Measurements from ENCODE around the gene PLXNB2. TPM values are rescaled to one million over a fixed set of nuclear protein-coding genes. Genes with fewer than 3 reads are reported as not detected.

The PLXNB2 gene
- total RNA-seq, 1 experiment from 2014 or later: 227 TPM

GRCh38 chr22:50229370-50229769 lies 78.1 kb downstream of the PLXNB2 start:
- CTCF ChIA-PET: no interaction called here
- POLR2A ChIA-PET: no interaction called here

DNA sequence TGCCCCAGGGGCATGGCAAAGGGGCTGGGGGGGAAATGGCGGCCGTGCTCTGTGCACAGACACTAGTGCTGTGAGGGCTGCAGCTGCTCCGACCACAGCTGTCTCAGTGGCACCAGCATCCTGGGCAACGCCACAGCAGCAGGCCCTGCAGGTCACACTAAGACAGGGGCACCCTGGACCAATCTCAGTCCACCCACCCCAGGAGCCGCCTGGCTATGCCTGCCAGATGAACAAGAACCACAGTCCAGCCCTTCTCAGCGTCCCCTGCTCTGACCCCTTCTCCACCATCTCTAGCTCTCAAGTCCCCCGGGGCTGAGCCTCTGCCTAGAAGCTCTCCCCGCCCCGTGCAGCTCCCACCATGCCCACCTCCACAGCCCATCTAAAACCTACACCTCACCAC lies 79.1 kb downstream of the PLXNB2 start:
- H3K27ac ChIP-seq (ENCODE audit: low read length): no peak overlapping the region
- ATAC-seq (no peak), DNase-seq (ENCODE audit: low read depth, low spot score) (no peak)
- no peaks in the 10 kb centered on the region for H3K36me3 ChIP-seq (ENCODE audit: control insufficient read depth, insufficient read depth, low read length)
- ChIA-PET CTCF (interaction anchor here (0.5 kb wide), 1 partner anchor 160 kb away, joined by 3 read pairs; no protein-coding TSS in a partner anchor), POLR2A (no interaction called here)
- no peaks in the 10 kb centered on the region for H3K9me3 ChIP-seq (ENCODE audit: control insufficient read depth, insufficient read depth, low read depth, low read length)
- in situ Hi-C loops (cut with HindIII; ENCODE audit: low pct_unique_long_range_greater_than_20kb, low sequenced_read_pairs): no loop called here
- intact Hi-C loops (cut with micrococcal nuclease; ENCODE audit: unreplicated experiment): no loop called here
- no peak for TF ChIP-seq CTCF (IDR thresholded peaks at IDR 0.05)
- no peaks in the 10 kb centered on the region for H3K4me1 ChIP-seq (ENCODE audit: control insufficient read depth, insufficient read depth, low read length)
- H3K4me3 ChIP-seq (ENCODE audit: low read depth in 2 of 2, low read length in 2 of 2): no peak overlapping the region
- BruUV-seq (replicated peaks): TSS peak; percentile 58
- H3K27me3 ChIP-seq (ENCODE audit: control insufficient read depth, insufficient read depth, low read length): no peaks in the 10 kb centered on the region

More at GRCh38 chr22:50229370-50229769, 78.1 kb downstream of the PLXNB2 start:
- Histone ChIP-seq H3K27ac (ENCODE audit: low read length) (no peak overlapping the region), H3K4me1 (ENCODE audit: control insufficient read depth, insufficient read depth, low read length) (no peaks in the 10 kb centered on the region), H3K9me3 (ENCODE audit: control insufficient read depth, insufficient read depth, low read depth, low read length) (no peaks in the 10 kb centered on the region), H3K36me3 (ENCODE audit: control insufficient read depth, insufficient read depth, low read length) (no peaks in the 10 kb centered on the region), H3K4me3 (ENCODE audit: low read depth in 2 of 2, low read length in 2 of 2) (no peak overlapping the region), H3K27me3 (ENCODE audit: control insufficient read depth, insufficient read depth, low read length) (no peaks in the 10 kb centered on the region)
- intact Hi-C loops (cut with micrococcal nuclease; ENCODE audit: unreplicated experiment): no loop called here
- ATAC-seq: no peak
- in situ Hi-C loops (cut with HindIII; ENCODE audit: low pct_unique_long_range_greater_than_20kb, low sequenced_read_pairs): no loop called here
- BruUV-seq (replicated peaks): no TSS peak
- TF ChIP-seq TCF7L2 (IDR thresholded peaks at IDR 0.05; ENCODE audit: low read depth, low read length) (no peak), CTCF (IDR thresholded peaks at IDR 0.05) (no peak), SIN3A (IDR thresholded peaks at IDR 0.05; ENCODE audit: borderline replicate concordance, insufficient read depth, low read depth, low read length) (no peak)
- DNase-seq (ENCODE audit: low read depth, low spot score): no peak

DNA sequence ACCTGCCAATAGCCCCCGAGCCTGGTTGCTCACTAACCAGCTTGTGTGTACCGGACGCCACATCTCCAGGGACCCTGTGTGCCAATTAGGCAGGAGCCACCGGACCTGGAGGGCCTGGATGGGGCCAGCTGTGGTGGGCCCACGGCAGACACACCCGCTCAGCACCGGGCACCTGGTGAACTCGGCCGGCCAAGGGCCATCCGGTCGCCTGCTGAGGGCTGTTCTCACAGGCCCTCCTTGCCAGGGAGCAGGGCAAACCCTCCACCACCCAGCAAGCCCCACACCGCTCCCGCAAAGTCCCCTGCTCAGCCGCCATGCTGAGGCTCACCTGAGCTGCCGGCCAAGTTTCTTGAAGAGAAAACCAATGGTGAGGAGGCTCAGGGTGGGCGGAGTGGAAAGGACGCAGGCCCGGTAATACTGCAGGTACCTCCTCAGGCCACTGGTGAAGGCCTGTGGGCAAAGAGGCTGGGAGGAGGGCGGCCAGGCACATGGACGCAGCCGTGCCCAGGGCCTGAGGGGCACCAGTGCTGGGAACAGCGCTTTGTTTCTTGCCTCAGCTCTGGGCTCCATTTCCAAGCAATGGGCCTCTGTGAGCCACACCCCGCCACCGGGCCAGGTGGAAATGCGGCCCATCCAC lies 79.7 kb downstream of the PLXNB2 start:
- no TSS peak for BruUV-seq (replicated peaks)
- ChIA-PET CTCF (no interaction called here), POLR2A (no interaction called here)
- DNase-seq (ENCODE audit: low read depth, low spot score): no peak
- Histone ChIP-seq H3K36me3 (ENCODE audit: control insufficient read depth, insufficient read depth, low read length) (no peaks in the 10 kb centered on the region), H3K9me3 (ENCODE audit: control insufficient read depth, insufficient read depth, low read depth, low read length) (no peaks in the 10 kb centered on the region), H3K27me3 (ENCODE audit: control insufficient read depth, insufficient read depth, low read length) (no peaks in the 10 kb centered on the region), H3K4me3 (ENCODE audit: low read depth in 2 of 2, low read length in 2 of 2) (no peak overlapping the region), H3K4me1 (ENCODE audit: control insufficient read depth, insufficient read depth, low read length) (no peaks in the 10 kb centered on the region), H3K27ac (ENCODE audit: low read length) (no peak overlapping the region)
- in situ Hi-C loops (cut with HindIII; ENCODE audit: low pct_unique_long_range_greater_than_20kb, low sequenced_read_pairs) (no loop called here), intact Hi-C loops (cut with micrococcal nuclease; ENCODE audit: unreplicated experiment) (no loop called here)
- no peak for TF ChIP-seq REST (IDR thresholded peaks at IDR 0.05; ENCODE audit: insufficient read depth in 1 of 2, low read depth in 2 of 2, low read length in 1 of 2)
- TF ChIP-seq CTCF (IDR thresholded peaks at IDR 0.05): no peak
- TF ChIP-seq SIN3A (IDR thresholded peaks at IDR 0.05; ENCODE audit: borderline replicate concordance, insufficient read depth, low read depth, low read length): no peak
- TF ChIP-seq TCF7L2 (IDR thresholded peaks at IDR 0.05; ENCODE audit: low read depth, low read length): no peak
- TF ChIP-seq POLR2AphosphoS5 (IDR thresholded peaks at IDR 0.05; ENCODE audit: low read depth, low read length): no peak
- no peak for ATAC-seq

All from Panc1 (cell line).